Activated CD4-positive, alpha-beta T cell treated with anti-CD3 and anti-CD28 coated beads, Interleukin-2, amount 10 ng/mL, durations not matched to agents 24 days and 14 days (primary cell): ENCODE measurements around the gene PLA2G4A. TPM values are rescaled to one million over a fixed set of nuclear protein-coding genes. Genes with fewer than 3 reads are reported as not detected.

ENCODE experiments used
- DNase-seq: peaks from one replicate; pipeline ENCODE4 v3.0.0; 2022
- H3K27ac Mint-ChIP-seq: one replicate; pipeline ENCODE4 v1.8.0; 2022; ENCODE audit warnings: mild to moderate bottlenecking, mixed read lengths
- H3K27me3 Mint-ChIP-seq: one replicate; pipeline ENCODE4 v1.8.0; 2022; ENCODE audit warnings: mixed read lengths
- H3K36me3 Mint-ChIP-seq: one replicate; pipeline ENCODE4 v1.8.0; 2022; ENCODE audit warnings: low read depth, mild to moderate bottlenecking, mixed read lengths
- H3K4me1 Mint-ChIP-seq: one replicate; pipeline ENCODE4 v1.8.0; 2021; ENCODE audit warnings: mixed read lengths
- H3K4me3 Mint-ChIP-seq: one replicate; pipeline ENCODE4 v1.8.0; 2022; ENCODE audit warnings: mild to moderate bottlenecking, moderate library complexity, mixed read lengths
- H3K9me3 Mint-ChIP-seq: one replicate; pipeline ENCODE4 v1.8.0; 2021; ENCODE audit warnings: mixed read lengths
- intact Hi-C: fragments of 100-400 bp; cut with micrococcal nuclease; formaldehyde crosslinking; loops from one replicate; pipeline ENCODE4 v1.15.1; 2023
- total RNA-seq: library from RNA; stranded (reverse); gene quantifications from 2 replicates; pipeline ENCODE4 v1.2.3, GENCODE V29; 2022

Gene PLA2G4A
- total RNA-seq, 1 donor from 2014 or later, result 0.44 TPM

DNA sequence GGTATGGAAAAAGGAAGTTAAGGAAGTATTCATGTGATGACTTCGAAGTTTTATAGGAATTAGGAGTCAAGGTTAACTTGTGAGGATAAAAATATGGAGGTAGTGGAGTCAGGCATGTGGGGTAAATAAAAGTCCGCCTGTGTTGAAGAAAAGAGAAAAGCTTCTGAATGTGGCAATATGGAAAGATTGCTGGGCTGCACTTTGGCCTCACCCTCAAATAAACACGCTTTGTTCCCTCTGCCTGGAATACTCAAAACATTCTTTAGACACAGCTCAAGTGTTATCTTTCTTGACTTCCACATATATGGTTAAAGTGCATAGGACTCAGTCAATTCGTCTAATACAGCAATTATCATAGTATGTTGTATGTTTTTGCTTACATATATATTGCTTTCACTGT is 137.7 kb downstream of the PLA2G4A start:
- Mint-ChIP-seq H3K4me1 (no peaks in the 10 kb centered on the region), H3K27ac (no peak overlapping the region), H3K36me3 (no peaks in the 10 kb centered on the region), H3K4me3 (no peak overlapping the region), H3K9me3 (no peaks in the 10 kb centered on the region), H3K27me3 (peaks cover 2% of the 10 kb centered on the region)
- DNase-seq, result no peak
- intact Hi-C loops, result no loop called here

DNA sequence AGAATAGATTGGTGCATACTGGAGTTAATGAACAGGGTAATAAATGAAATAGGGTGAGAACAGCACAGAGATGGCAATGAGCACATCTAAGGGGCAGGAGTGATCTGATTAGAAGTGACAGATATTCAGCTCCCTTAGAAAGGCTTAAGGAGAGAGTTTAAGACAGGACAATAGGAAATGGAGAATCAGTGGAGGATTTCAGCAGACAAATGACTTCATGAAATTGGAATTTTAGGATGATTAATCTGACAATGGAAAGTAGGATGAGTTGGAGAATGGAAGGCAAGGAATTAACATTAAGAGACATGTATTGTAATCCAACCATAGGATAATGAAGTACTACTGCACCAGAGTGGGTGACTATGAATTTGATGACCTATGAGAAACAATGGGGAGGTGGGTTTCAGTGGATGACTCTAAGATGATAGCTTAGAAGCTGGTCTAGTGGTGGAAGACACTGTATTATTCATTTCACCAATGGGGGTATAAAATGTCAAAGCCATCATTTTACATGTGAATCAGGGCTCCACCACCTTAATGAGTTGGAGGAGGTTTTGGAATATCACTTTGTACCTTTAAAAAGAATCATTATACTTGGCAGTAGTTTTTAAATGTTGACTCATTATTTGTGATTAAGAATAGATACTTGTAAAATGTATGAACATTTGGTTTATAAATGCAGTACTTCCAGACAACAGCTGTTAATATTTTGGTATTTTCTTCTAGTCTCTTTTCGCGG is 139.1 kb downstream of the PLA2G4A start:
- DNase-seq, result no peak
- intact Hi-C loops, result no loop called here
- Mint-ChIP-seq H3K4me3 (no peak overlapping the region), H3K4me1 (no peaks in the 10 kb centered on the region), H3K27ac (no peak overlapping the region), H3K27me3 (peaks cover 2% of the 10 kb centered on the region), H3K9me3 (no peaks in the 10 kb centered on the region), H3K36me3 (no peaks in the 10 kb centered on the region)

DNA sequence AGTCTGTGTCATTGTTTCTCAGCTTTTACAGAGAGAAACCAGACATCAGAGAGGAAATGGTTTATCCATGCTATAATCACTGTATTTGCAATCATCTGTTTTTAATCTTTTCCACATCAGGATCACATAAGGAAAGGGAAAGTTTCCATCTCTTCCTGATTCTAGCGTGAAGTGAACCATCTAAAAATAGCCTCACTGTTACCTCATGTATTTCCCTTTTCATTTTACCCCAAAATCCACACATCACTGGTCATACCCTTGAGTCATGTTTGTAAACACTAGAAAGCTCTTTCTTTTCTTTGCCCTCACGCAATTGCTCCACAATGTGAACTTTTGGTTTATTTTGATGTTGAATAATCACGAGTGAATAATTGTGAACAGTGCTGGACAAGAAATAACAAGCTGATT is 146.0 kb downstream of the PLA2G4A start:
- no peaks in the 10 kb centered on the region for H3K36me3 Mint-ChIP-seq
- intact Hi-C loops, result no loop called here
- no peak for DNase-seq
- no peaks in the 10 kb centered on the region for H3K9me3 Mint-ChIP-seq
- peaks cover 4% of the 10 kb centered on the region for H3K27me3 Mint-ChIP-seq
- H3K4me3 Mint-ChIP-seq, result no peak overlapping the region
- H3K27ac Mint-ChIP-seq, result no peak overlapping the region
- no peaks in the 10 kb centered on the region for H3K4me1 Mint-ChIP-seq

DNA sequence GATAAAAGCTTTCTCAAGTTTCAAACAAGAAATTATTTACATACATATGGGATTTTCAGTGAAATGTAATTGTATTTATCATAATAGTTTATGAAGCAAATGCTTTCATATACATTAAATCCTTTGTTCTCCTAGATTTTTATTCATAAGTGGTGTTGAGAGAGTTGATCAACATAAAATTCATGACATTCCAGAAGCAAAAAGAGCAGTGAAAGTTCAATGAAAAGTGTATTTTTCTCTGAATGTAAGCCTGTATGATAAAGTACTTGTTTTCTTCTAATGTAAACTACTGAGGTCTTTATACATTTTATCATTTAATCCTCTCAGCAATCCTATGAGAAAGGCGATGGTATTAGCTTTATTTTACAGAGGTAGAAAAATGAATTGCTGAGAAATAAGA is 146.5 kb downstream of the PLA2G4A start:
- no peaks in the 10 kb centered on the region for H3K4me1 Mint-ChIP-seq
- H3K9me3 Mint-ChIP-seq, result no peaks in the 10 kb centered on the region
- peaks cover 5% of the 10 kb centered on the region for H3K27me3 Mint-ChIP-seq
- intact Hi-C loops, result no loop called here
- no peaks in the 10 kb centered on the region for H3K36me3 Mint-ChIP-seq
- DNase-seq, result no peak
- H3K27ac Mint-ChIP-seq, result no peak overlapping the region
- H3K4me3 Mint-ChIP-seq, result no peak overlapping the region

DNA sequence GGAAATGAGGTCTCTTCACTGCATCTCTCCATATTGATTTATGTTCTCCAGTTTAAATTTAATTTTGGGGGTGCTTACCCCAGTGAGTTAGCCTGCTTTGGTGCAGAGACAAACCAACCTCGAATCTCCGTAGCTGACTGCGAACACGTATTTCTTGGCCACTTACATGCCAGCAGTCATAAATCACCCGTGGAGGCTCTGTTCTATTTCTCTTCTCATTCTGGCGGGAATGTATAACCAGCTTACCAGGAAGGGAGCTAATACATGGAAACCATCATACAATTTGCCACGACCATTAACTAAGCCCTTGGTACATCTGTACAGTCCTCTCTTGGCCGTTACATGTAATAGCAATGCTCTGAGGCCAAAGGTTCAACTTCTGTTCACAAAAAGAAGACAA is 148.0 kb downstream of the PLA2G4A start:
- Mint-ChIP-seq H3K4me1 (no peaks in the 10 kb centered on the region), H3K36me3 (no peaks in the 10 kb centered on the region), H3K27me3 (peaks cover 5% of the 10 kb centered on the region), H3K9me3 (no peaks in the 10 kb centered on the region), H3K4me3 (no peak overlapping the region), H3K27ac (no peak overlapping the region)
- intact Hi-C loops, result no loop called here
- DNase-seq, result no peak

DNA sequence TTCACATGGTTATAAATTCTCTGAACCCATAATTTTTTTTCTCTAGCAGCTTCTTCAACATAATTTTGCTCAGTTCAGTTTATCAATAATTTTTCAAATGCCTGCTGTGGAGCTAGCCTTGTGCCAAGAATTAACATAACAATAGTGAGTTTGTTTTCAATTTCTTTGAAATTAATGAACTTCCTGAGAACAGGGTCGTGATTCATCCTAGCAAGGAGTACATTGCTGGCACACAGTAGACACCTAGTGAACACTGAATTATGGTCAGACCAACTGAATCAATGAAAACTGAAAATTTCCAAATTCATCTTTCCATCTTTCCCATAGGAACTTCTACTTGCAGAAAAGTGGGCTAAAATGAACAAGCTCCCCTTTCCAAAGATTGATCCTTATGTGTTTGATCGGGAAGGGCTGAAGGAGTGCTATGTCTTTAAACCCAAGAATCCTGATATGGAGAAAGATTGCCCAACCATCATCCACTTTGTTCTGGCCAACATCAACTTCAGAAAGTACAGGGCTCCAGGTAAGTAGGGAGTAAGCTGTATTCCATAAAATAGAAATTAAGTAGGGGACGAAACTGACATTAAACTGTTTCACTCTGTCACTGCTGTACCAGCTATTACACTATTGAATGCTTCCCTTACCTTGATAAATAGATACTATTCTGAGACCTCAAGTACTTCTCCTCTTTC is 148.7 kb downstream of the PLA2G4A start:
- H3K9me3 Mint-ChIP-seq, result no peaks in the 10 kb centered on the region
- no peaks in the 10 kb centered on the region for H3K36me3 Mint-ChIP-seq
- H3K27ac Mint-ChIP-seq, result no peak overlapping the region
- intact Hi-C loops, result no loop called here
- peaks cover 5% of the 10 kb centered on the region for H3K27me3 Mint-ChIP-seq
- H3K4me3 Mint-ChIP-seq, result no peak overlapping the region
- DNase-seq, result no peak
- no peaks in the 10 kb centered on the region for H3K4me1 Mint-ChIP-seq

DNA sequence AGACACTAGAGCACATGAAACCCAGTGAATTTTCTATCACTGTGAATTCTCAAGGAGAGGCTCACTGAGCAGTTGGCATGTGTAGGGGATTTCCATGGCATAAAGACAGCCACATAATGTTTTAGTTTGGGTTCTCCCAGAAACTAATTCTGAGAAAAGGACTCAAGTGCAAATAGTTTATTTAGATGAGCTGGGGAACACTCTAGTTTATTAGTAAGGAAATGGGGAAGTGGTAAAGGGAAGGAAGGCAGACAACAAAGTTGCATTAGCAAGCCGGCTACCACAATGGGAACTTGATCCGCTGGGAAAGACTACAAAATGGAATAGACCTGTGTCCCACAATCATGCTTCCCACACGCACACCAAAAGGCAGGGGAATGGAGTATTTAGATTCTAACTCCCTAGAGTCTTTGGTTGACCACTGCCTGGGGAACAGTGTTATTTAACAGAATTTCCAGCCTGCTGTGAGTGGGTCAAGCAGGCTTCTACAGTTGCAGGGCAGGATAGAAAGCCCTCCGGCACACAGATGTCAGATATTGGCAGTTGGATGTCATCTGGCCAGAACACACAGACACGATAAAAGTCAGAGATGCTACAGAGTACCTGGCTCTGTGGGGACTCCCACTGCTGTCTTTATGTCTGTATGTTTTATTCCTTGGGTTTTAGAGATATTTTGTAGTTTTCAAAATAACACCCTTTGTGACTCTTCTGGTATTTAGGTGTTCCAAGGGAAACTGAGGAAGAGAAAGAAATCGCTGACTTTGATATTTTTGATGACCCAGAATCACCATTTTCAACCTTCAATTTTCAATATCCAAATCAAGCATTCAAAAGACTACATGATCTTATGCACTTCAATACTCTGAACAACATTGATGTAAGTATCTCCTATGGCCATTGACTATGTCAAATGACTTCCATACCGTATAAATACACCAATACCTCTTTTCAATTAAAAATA is 150.1 kb downstream of the PLA2G4A start:
- DNase-seq, result no peak
- H3K27me3 Mint-ChIP-seq, result peaks cover 3% of the 10 kb centered on the region
- no peak overlapping the region for H3K4me3 Mint-ChIP-seq
- no peak overlapping the region for H3K27ac Mint-ChIP-seq
- no peaks in the 10 kb centered on the region for H3K36me3 Mint-ChIP-seq
- no peaks in the 10 kb centered on the region for H3K9me3 Mint-ChIP-seq
- H3K4me1 Mint-ChIP-seq, result no peaks in the 10 kb centered on the region
- intact Hi-C loops, result no loop called here

DNA sequence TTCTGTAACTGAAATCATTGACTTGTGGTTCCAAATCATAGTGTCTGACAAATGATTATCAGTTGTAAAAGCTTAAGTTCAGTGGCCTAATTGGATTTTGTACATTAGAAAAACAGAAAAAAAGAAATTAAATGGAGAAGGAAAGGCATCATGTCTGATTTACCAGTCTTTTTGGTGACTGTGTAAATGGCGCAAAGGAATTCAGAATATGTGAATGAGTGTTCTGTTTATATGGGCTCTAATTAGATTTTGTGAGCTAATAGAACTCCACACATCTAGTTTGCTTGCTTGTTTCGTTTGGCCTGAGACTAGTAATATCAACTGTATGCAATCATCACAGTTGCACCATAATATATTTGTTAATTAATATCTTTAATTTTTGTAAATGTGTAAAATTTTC is 151.7 kb downstream of the PLA2G4A start:
- Mint-ChIP-seq H3K36me3 (no peaks in the 10 kb centered on the region), H3K9me3 (no peaks in the 10 kb centered on the region), H3K27ac (no peak overlapping the region), H3K4me1 (no peaks in the 10 kb centered on the region), H3K4me3 (no peak overlapping the region), H3K27me3 (peaks cover 3% of the 10 kb centered on the region)
- no peak for DNase-seq
- intact Hi-C loops, result no loop called here

DNA sequence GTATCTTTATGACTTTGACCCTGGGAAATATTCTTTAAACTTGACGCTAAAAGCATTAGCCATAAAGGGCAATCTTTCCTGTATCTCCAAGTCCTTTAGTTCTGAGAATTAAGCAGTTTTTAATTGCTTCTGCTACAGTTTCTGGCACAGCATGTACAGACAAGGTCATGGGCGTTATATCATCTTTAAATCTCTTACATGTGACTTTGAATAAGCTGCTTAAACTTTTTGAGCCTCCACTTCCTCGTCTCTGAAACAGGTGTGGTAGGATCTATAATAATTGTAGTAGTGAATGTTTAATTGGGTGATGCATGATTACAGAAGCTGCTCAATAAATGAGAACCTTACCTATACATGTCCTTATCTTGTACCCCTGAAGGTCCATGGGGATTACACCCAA is 153.4 kb downstream of the PLA2G4A start:
- H3K27me3 Mint-ChIP-seq, result peaks cover 3% of the 10 kb centered on the region
- intact Hi-C loops, result no loop called here

DNA sequence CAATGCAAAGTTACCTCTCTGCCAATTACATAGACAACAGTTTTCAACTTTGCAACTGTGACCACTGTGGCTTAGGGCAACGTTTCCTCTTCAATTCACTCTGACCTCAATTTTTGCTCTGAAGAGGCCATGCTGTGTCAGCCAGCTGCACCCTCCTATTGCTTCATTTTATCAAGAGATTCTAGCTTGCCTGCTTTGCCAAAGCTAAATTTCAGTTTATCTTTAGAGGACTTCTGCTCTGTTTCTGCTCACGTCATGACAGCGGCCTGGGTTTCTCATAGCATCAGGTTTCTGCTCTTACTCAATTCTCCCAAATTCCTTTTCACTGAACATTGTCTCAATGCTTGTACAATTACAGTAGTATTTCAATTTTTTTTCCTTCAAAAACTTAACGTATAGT is 154.6 kb downstream of the PLA2G4A start:
- H3K27me3 Mint-ChIP-seq, result peaks cover 3% of the 10 kb centered on the region
- H3K27ac Mint-ChIP-seq, result no peak overlapping the region
- DNase-seq, result no peak
- H3K9me3 Mint-ChIP-seq, result no peaks in the 10 kb centered on the region
- intact Hi-C loops, result no loop called here
- H3K4me1 Mint-ChIP-seq, result no peaks in the 10 kb centered on the region
- no peak overlapping the region for H3K4me3 Mint-ChIP-seq
- no peaks in the 10 kb centered on the region for H3K36me3 Mint-ChIP-seq

More for the DNA sequence above, 153.4 kb downstream of the PLA2G4A start:
- no peak overlapping the region for H3K27ac Mint-ChIP-seq
- DNase-seq, result no peak
- no peaks in the 10 kb centered on the region for H3K4me1 Mint-ChIP-seq
- no peaks in the 10 kb centered on the region for H3K36me3 Mint-ChIP-seq
- H3K4me3 Mint-ChIP-seq, result no peak overlapping the region
- H3K9me3 Mint-ChIP-seq, result no peaks in the 10 kb centered on the region

DNA sequence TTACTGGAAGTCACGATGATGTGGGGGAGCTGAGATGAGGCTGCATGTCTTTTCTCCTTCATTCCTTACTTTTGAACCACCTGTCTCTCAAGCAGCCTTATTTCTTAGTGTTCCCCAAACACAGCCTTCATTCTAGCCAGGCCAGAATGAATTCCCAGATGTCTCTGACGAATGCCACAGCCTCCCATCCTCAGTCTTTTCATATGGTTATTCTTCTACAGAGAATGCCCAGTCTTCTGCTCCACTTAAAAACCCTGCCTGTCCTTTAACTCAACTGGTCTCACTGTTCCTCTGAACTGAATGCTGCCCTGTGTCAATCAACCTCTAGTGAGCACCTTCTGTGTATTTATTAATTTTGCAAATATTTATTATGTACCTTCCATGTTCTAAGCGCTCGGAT is 156.2 kb downstream of the PLA2G4A start:
- H3K36me3 Mint-ChIP-seq, result no peaks in the 10 kb centered on the region
- H3K4me3 Mint-ChIP-seq, result no peak overlapping the region
- intact Hi-C loops, result no loop called here
- peaks cover 5% of the 10 kb centered on the region for H3K27me3 Mint-ChIP-seq
- no peak for DNase-seq
- no peaks in the 10 kb centered on the region for H3K4me1 Mint-ChIP-seq
- no peak overlapping the region for H3K27ac Mint-ChIP-seq
- no peaks in the 10 kb centered on the region for H3K9me3 Mint-ChIP-seq

DNA sequence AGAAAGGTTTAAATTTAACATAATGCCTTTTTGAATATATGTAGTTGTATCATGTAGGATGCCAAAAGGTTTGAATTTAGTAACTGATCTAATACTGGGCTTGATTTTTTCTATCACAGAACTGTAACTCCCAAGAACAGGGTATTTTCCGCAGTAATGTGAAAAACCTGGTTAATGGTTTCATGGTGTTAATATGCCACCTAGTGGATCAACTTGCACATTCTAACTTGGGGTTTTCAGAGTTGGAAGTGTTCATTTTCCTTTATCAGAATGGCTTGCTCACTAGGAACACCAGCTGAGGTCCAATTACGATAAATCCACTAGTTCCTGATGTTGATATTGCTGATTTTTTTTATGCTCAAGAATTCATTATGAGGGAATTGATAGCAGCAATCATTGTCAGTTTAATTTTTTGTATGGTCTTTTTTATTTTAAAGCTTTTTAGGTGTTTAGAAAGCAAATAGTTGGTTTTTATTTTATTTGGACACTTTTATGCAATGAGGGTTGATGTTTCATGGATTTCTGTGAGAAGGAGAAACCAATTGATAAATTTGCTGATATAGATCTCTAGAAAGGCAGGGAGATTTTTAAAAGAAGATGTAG is 157.2 kb downstream of the PLA2G4A start:
- no peak overlapping the region for H3K4me3 Mint-ChIP-seq
- no peaks in the 10 kb centered on the region for H3K36me3 Mint-ChIP-seq
- H3K27me3 Mint-ChIP-seq, result peaks cover 3% of the 10 kb centered on the region
- no peaks in the 10 kb centered on the region for H3K9me3 Mint-ChIP-seq
- peak; percentile 70 for DNase-seq
- H3K4me1 Mint-ChIP-seq, result no peaks in the 10 kb centered on the region
- intact Hi-C loops, result loop anchor here (1.0 kb wide), 5 partner anchors 264 to 611 kb away; partner anchors contain the start of genes ODR4 and TPR
- H3K27ac Mint-ChIP-seq, result no peak overlapping the region

DNA sequence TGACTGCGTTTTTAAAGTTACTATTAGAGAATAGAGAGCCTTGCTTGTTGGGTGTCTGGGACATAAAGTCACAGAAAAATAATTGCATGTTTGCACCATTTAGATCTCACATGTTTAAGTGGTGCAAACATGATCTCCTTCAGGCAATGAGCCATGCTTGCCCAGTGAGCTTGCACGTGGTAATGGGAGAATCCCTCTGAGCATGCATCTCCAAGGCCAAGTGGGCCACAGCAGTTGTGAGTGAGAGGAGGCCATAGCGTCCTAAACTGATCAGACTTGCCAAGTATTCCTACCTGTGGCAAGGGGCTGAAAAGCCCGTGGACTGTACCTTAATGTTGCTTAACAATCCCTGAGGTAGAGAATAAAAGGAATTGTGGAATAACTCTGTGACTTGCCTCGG is 158.3 kb downstream of the PLA2G4A start:
- no peaks in the 10 kb centered on the region for H3K36me3 Mint-ChIP-seq
- H3K4me1 Mint-ChIP-seq, result no peaks in the 10 kb centered on the region
- H3K27me3 Mint-ChIP-seq, result peaks cover 3% of the 10 kb centered on the region
- no peak for DNase-seq
- no peak overlapping the region for H3K27ac Mint-ChIP-seq
- H3K9me3 Mint-ChIP-seq, result no peaks in the 10 kb centered on the region
- intact Hi-C loops, result no loop called here
- no peak overlapping the region for H3K4me3 Mint-ChIP-seq
